ENCODE results near the gene RNASE1. TPM values are rescaled to one million over a fixed set of nuclear protein-coding genes. Genes with fewer than 3 reads are reported as not detected.
"Not testable (repeated sequence)": the region's sequence is repeated elsewhere in the genome, so short reads cannot be mapped to it uniquely, and the experiment has no call there.

RNASE1 gene
- total RNA-seq, result under 1 TPM in 1 of 2 donors, not detected in 1; 0.56 TPM

DNA sequence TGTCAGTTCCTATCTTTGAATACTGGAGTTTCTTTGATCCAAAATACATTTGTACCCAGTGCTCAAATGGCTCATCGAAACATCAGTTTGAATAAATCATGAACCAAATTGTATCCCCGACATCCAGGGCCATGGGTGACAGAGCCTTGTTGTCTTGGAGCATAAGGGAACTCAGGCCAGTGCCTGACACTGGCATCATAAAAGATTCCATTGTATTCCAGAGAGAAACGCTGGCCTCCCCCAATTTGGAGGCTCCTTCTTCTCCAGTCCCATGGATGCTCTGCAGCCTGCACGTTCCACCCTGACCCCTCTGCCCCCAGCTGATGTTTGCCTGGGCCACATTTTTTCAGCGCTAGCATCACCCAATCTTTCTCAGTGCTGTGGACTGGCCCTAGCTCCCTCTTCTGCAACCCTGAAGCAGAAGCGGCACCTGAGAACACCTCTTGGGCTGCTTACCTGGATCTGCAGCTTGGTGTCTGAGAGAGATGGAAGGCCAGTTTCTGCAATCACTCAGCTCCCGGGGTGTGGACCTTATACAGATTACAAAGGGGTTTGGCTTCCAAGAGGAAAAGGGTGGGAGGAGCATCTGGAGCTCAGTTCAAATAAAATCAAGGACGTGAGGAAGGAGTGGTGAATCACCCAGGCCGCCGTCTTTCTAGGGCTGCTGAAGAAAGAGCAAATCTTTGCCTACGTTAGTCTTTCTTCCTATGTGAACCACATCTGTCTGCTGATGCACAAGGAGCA lies at the start of gene RNASE1:
Gene RNASE1, minus strand, starts transcription at position 504 of the 744 bp plus-strand sequence. CDS start 776 bp downstream, outside the sequence.
- Mint-ChIP-seq H3K27ac (no peak within 1 kb of the TSS), H3K36me3 (ENCODE audit: low read depth) (no peaks in the 10 kb centered on the region), H3K9me3 (no peaks in the 10 kb centered on the region), H3K4me1 (no peaks in the 10 kb centered on the region), H3K4me3 (no peak within 1 kb of the TSS), H3K27me3 (peaks cover 18% of the 10 kb centered on the region)
- no peak for ATAC-seq (replicated peaks)

DNA sequence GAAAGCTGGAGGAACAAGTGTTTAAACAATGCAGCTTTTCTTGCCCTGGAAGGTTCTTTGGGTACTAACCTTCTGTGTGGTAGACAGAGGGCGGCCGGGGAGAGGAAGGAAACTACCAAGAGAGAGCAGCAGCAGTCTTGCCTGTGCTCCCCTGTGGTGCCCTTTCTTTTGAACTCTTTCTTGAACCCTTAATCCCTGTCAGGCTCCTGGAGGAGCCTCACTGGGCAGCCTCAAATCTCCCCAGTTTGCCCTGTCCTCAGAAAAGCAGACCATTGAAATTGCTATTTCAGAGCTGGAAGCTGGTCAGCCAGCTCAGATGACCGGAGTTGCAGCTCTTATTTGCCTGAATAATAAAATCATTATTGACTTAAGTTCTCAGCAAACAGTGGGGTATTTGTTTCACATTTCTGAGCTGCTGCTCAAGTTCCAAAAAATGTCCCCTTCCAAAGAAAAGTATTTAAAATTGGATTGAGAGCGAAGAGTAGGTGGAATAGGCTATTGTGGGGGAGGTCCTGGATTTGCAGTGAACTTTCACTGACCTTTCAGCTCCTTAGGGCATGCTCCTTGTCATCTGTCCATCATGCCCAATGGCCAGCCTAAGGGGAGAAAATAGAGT lies 46.4 kb upstream of the RNASE1 start:
- Mint-ChIP-seq H3K4me1 (no peaks in the 10 kb centered on the region), H3K36me3 (ENCODE audit: low read depth) (no peaks in the 10 kb centered on the region), H3K27me3 (peaks cover 4% of the 10 kb centered on the region), H3K4me3 (no peak overlapping the region), H3K9me3 (no peaks in the 10 kb centered on the region), H3K27ac (no peak overlapping the region)
- ATAC-seq (replicated peaks), result no peak

GRCh38 chr14:20848316-20848954 lies 45.8 kb upstream of the RNASE1 start:
- no peaks in the 10 kb centered on the region for H3K4me1 Mint-ChIP-seq
- H3K36me3 Mint-ChIP-seq (ENCODE audit: low read depth), result no peaks in the 10 kb centered on the region
- H3K9me3 Mint-ChIP-seq, result no peaks in the 10 kb centered on the region
- ATAC-seq (replicated peaks), result peak; percentile 48
- peaks cover 4% of the 10 kb centered on the region for H3K27me3 Mint-ChIP-seq
- no peak overlapping the region for H3K27ac Mint-ChIP-seq
- H3K4me3 Mint-ChIP-seq, result no peak overlapping the region

DNA sequence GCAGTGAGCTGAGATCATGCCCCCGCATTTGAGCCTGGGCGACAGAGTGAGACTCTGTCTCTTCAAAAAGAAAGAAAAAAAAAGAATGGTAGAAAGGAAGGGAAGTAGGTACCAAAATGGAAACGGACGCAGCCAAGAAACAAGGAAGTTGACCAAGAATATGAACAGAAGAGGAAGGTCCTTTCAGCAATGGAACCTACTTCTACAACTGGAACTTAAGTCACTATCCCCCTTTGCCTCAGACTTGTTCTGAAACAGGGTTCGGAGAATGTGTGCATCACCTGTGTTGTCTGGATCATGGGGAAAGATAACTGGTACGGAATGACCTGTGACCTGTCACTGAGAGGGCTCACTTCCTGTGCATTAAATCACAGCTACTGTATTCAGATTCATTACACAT lies 43.9 kb upstream of the RNASE1 start:
- ATAC-seq (replicated peaks), result no peak
- Mint-ChIP-seq H3K4me3 (no peak overlapping the region), H3K27me3 (peaks cover 4% of the 10 kb centered on the region), H3K4me1 (no peaks in the 10 kb centered on the region), H3K36me3 (ENCODE audit: low read depth) (no peaks in the 10 kb centered on the region), H3K9me3 (no peaks in the 10 kb centered on the region), H3K27ac (no peak overlapping the region)

DNA sequence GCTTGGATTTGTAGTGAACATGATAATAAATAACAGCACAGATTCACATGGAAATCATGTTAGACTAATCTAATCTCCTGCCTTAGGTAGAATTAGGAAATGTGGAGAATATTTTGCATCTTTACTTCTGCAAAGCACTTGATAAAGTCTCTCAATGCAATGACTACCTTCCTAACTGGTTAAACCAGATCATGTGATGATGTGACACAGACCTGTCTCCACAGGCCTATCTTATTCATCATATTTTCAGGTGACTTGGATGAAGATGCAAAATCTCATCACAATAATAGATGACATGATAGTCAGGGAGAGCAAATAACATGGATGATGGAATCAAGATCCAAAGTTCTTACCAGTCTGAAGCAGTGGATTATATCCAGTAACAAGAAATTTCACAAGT lies 38.5 kb upstream of the RNASE1 start:
- Mint-ChIP-seq H3K27me3 (peaks cover 9% of the 10 kb centered on the region), H3K27ac (no peak overlapping the region), H3K36me3 (ENCODE audit: low read depth) (no peaks in the 10 kb centered on the region), H3K4me3 (no peak overlapping the region), H3K9me3 (no peaks in the 10 kb centered on the region), H3K4me1 (no peaks in the 10 kb centered on the region)
- ATAC-seq (replicated peaks), result no peak

- no peaks in the 10 kb centered on the region for H3K4me1 Mint-ChIP-seq
- H3K36me3 Mint-ChIP-seq (ENCODE audit: low read depth), result no peaks in the 10 kb centered on the region
- no peak overlapping the region for H3K27ac Mint-ChIP-seq
- no peaks in the 10 kb centered on the region for H3K9me3 Mint-ChIP-seq
- no peak for ATAC-seq (replicated peaks)
- H3K4me3 Mint-ChIP-seq, result no peak overlapping the region
- H3K27me3 Mint-ChIP-seq, result peaks cover 5% of the 10 kb centered on the region
Observed at GRCh38 chr14:20837831-20838230, 35.2 kb upstream of the RNASE1 start.

- no peak overlapping the region for H3K4me3 Mint-ChIP-seq
- no peaks in the 10 kb centered on the region for H3K4me1 Mint-ChIP-seq
- H3K9me3 Mint-ChIP-seq, result no peaks in the 10 kb centered on the region
- peaks cover 5% of the 10 kb centered on the region for H3K27me3 Mint-ChIP-seq
- no peaks in the 10 kb centered on the region for H3K36me3 Mint-ChIP-seq (ENCODE audit: low read depth)
- H3K27ac Mint-ChIP-seq, result no peak overlapping the region
- ATAC-seq (replicated peaks), result no peak
Observed at GRCh38 chr14:20836668-20837338, 34.2 kb upstream of the RNASE1 start.

DNA sequence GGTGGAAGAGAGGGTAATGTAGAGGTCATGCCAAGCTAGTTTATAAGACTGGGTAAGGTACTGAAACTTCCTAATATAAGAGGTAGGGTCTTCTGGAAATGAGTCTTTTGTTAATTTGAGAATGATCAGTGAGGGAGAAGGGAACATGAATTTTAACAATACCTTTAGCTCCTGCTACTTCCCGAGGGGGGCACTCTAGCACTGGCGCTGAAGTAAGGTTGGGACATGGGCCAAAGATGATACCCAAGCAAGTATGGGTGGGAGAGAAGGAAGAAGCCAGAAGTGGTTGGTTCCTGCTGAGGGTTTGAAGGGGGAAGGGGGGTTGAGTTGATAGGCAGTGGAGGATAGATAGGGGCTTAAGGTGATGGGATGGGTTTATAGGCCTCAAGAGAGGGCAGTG lies 32.3 kb upstream of the RNASE1 start:
- Mint-ChIP-seq H3K27me3 (no peaks in the 10 kb centered on the region), H3K27ac (no peak overlapping the region), H3K36me3 (ENCODE audit: low read depth) (no peaks in the 10 kb centered on the region), H3K9me3 (no peaks in the 10 kb centered on the region), H3K4me3 (no peak overlapping the region), H3K4me1 (no peaks in the 10 kb centered on the region)
- ATAC-seq (replicated peaks), result no peak

GRCh38 chr14:20830831-20831230 lies 28.2 kb upstream of the RNASE1 start:
- Mint-ChIP-seq H3K27me3 (peaks cover 5% of the 10 kb centered on the region), H3K27ac (no peak overlapping the region), H3K4me3 (no peak overlapping the region), H3K36me3 (ENCODE audit: low read depth) (no peaks in the 10 kb centered on the region), H3K4me1 (peaks cover 4% of the 10 kb centered on the region), H3K9me3 (no peaks in the 10 kb centered on the region)
- no peak for ATAC-seq (replicated peaks)

DNA sequence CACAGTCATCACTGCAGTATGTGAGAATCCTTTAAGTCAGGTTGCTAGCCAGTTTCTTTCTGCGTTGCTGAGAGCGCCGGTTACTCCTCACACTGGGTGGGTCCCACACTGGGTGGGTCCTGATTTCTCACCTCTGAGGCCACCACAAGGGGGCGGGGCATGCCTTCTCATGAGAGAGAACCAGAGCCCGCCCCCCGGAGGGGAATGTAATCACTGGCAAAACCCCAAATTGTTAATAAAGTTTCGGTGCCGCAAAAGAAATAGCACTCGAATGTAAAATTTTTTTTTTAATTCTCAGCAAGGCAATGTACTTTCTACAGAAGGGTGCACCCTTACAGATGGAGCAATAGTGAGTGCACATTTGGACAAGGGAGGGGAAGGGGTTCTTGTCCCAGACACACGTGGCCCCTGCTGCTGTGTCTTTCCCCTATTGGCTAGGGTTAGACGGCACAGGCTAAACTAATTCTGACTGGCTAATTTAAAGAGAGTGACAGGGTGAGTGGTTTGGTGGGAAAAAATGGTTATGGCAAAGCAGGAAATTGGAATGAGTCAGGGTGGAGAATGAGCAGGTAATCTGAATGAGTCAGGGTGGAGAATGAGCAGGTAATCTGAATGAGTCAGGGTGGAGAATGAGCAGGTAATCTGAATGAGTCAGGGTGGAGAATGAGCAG lies 25.5 kb upstream of the RNASE1 start:
- H3K27me3 Mint-ChIP-seq, result peaks cover 15% of the 10 kb centered on the region
- H3K36me3 Mint-ChIP-seq (ENCODE audit: low read depth), result not testable (repeated sequence)
- H3K27ac Mint-ChIP-seq, result peak overlapping the region; percentile 31

DNA sequence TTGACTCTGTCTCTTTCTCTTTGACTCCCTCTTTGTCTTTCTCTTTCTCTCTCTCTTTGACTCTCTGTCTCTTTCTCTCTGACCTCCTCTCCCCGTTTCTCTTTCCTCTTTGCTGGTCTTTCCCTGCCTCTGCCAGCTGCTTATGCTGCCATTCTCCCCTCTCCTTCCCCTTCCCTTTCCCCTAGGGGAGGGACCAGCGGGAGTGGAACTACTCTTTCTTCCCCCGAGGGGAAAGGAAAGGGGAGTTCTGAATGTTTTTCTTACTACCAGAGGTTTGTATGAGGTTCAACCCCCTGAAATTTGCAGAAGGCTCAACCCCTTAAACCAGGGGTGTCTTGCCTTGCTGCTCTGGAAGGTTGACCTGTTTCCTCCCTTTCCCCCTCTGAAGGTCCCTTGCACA lies 24.7 kb upstream of the RNASE1 start:
- Mint-ChIP-seq H3K27ac (peak overlapping the region; percentile 31), H3K27me3 (peaks cover 20% of the 10 kb centered on the region), H3K36me3 (ENCODE audit: low read depth) (no peaks in the 10 kb centered on the region)

More for the DNA sequence above, 25.5 kb upstream of the RNASE1 start:
- H3K4me1 Mint-ChIP-seq, H3K4me3 Mint-ChIP-seq, H3K9me3 Mint-ChIP-seq: not testable (repeated sequence)
- peak; percentile 52 for ATAC-seq (replicated peaks)

DNA sequence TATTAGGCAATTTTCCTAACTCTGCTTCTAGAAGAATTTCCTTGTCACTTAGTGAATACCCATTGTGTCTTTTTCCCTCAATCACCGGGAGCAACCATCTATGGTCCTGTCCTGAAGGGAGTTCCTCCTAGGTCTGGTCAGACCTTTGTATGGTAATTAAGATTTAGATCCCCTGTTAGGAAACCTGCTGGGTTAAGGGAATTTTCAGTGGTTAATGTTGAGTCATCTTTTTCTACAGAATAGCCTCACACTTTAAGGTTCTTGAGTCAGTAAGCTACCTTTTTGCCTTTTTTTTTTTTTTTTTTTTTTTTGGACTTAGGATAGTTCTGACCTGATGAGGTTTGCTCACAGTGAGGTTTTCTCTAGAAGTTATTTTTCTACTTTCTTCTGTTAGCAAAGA lies 24.0 kb upstream of the RNASE1 start:
- H3K4me1 Mint-ChIP-seq; H3K9me3 Mint-ChIP-seq; H3K36me3 Mint-ChIP-seq (ENCODE audit: low read depth): not testable (repeated sequence)
- ATAC-seq (replicated peaks), result peak; percentile 31
- peak overlapping the region; percentile 31 for H3K27ac Mint-ChIP-seq
- H3K27me3 Mint-ChIP-seq, result peaks cover 26% of the 10 kb centered on the region
- H3K4me3 Mint-ChIP-seq, result peak overlapping the region; percentile 31

More for the DNA sequence above, 24.7 kb upstream of the RNASE1 start:
- peaks cover 4% of the 10 kb centered on the region for H3K4me1 Mint-ChIP-seq
- peak overlapping the region; percentile 31 for H3K4me3 Mint-ChIP-seq
- peak; percentile 57 for ATAC-seq (replicated peaks)
- H3K9me3 Mint-ChIP-seq, result no peaks in the 10 kb centered on the region

DNA sequence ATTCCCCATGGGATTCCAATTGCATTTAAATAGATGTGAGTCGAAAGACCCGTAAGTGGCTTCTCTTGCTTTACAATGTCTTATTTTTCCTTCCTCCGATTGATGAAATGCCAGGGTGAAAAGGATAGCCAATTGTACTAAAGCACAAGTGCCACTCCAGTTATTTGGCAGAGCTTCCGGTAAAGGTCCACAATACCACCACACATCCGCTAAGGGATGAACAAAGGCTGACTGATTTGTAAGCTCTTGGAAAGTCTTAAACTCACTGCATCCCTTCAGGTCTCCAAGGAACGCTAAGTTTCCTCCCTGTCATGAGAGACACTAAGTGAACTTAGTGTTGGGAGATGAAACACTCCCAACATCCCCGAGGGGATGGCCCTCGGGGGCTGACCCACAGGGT lies 21.2 kb upstream of the RNASE1 start:
- no peak for ATAC-seq (replicated peaks)
- H3K27me3 Mint-ChIP-seq, result peaks cover 28% of the 10 kb centered on the region
- H3K27ac Mint-ChIP-seq, result no peak overlapping the region
- H3K36me3 Mint-ChIP-seq (ENCODE audit: low read depth), result no peaks in the 10 kb centered on the region
- H3K9me3 Mint-ChIP-seq, result no peaks in the 10 kb centered on the region
- H3K4me1 Mint-ChIP-seq, result peaks cover 9% of the 10 kb centered on the region
- H3K4me3 Mint-ChIP-seq, result no peak overlapping the region

DNA sequence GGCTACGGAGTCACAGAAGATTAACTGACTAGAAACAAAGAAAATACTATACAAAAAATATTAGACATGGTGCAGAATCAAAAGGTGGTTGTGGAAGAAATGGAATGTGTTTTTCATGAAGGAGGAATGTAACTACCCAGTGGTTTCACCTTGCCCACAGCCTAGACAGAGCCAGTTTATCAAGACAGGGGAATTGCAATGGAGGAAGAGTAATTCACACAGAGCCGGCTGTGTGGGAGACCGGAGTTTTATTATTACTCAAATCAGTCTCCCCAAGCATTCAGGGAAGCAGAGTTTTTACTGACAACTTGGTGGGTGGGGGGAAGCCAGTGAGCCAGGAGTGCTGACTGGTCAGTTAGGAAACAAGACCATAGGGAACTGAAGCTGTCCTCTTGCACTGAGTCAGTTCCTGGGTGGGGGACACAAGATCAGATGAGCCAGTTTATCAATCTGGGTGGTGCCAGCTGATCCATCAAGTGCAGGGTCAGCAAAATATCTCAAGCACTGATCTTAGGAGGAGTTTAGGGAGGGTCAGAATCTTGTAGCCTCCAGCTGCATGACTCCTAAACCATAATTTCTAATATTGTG lies 19.0 kb upstream of the RNASE1 start:
- not testable (repeated sequence) for H3K9me3 Mint-ChIP-seq; H3K36me3 Mint-ChIP-seq (ENCODE audit: low read depth); H3K4me1 Mint-ChIP-seq; H3K4me3 Mint-ChIP-seq
- Mint-ChIP-seq H3K27me3 (peaks cover 26% of the 10 kb centered on the region), H3K27ac (peak overlapping the region; percentile 60)
- peak; percentile 51 for ATAC-seq (replicated peaks)

All from activated T-helper 17 cell treated with anti-CD3 and anti-CD28 coated beads, Interleukin-2, amount 50 U/mL, for 72 hours (primary cell).